NB4 (cell line): ENCODE measurements around the gene RRBP1.

ENCODE experiments used
- CTCF ChIP-seq: IDR thresholded peaks from one replicate; pipeline ENCODE4 v1.5.1; 2012; ENCODE audit warnings: low read depth, low read length
- MAX ChIP-seq: IDR thresholded peaks from 2 replicates; pipeline ENCODE4 v1.6.1; 2011; ENCODE audit warnings: low read depth, low read length
- MYC ChIP-seq: IDR thresholded peaks from 2 replicates; pipeline ENCODE4 v1.6.1; 2011; ENCODE audit warnings: low read depth, low read length
- POLR2A ChIP-seq: IDR thresholded peaks from 2 replicates; pipeline ENCODE4 v1.6.1; 2011; ENCODE audit warnings: mild to moderate bottlenecking; ENCODE audit not compliant: insufficient read length; ENCODE audit errors: extremely low read depth

- TF ChIP-seq MYC, result no peak
- no peak for TF ChIP-seq POLR2A
- no peak for TF ChIP-seq CTCF
- no peak for TF ChIP-seq MAX
These were observed 24.0 kb downstream of the RRBP1 start for GRCh38 chr20:17657898-17658647.
